OCI-LY3 (cell line): ENCODE data around the gene HTR2A.

ENCODE experiments used
- H2AFZ ChIP-seq: fragments of 200-600, 300-600 bp; shearing (Covaris generic); 2 replicates; pipeline ENCODE4 v1.6.0; 2014; ENCODE audit warnings: antibody characterized with exemption, low read depth, low read length
- H3K27ac ChIP-seq: fragments of 200-600, 300-600 bp; sonication (generic); 2 replicates; pipeline ENCODE4 v1.5.1; 2014; ENCODE audit warnings: mild to moderate bottlenecking, low read length, moderate library complexity, mixed read lengths
- H3K27me3 ChIP-seq: fragments of 200-600, 300-600 bp; sonication (generic); 2 replicates; pipeline ENCODE4 v1.6.1; 2014; ENCODE audit warnings: low read depth, low read length, mixed read lengths
- H3K36me3 ChIP-seq: fragments of 200-600, 300-600 bp; sonication (generic); replicated peaks from 2 replicates; pipeline ENCODE3; 2014; ENCODE audit warnings: low read depth, low read length, mixed read lengths
- H3K4me1 ChIP-seq: fragments of 300-600, 200-600 bp; sonication (generic); 2 replicates; pipeline ENCODE4 v1.6.1; 2014; ENCODE audit warnings: low read length, mixed read lengths
- H3K4me2 ChIP-seq: fragments of 200-600, 300-600 bp; sonication (generic); 2 replicates; pipeline ENCODE4 v1.6.1; 2014; ENCODE audit warnings: low read length, mixed read lengths
- H3K4me3 ChIP-seq: fragments of 300-600, 200-600 bp; sonication (generic); 2 replicates; pipeline ENCODE4 v1.5.1; 2014; ENCODE audit warnings: antibody characterized with exemption, mild to moderate bottlenecking, low read length, moderate library complexity
- H3K79me2 ChIP-seq: fragments of 300-600, 200-600 bp; shearing (Covaris generic); 2 replicates; pipeline ENCODE4 v1.6.1; 2014; ENCODE audit warnings: mild to moderate bottlenecking, low read length, mixed read lengths
- H3K9ac ChIP-seq: fragments of 300-600, 200-600 bp; shearing (Covaris generic); 2 replicates; pipeline ENCODE4 v1.6.0; 2014; ENCODE audit warnings: mild to moderate bottlenecking, low read length, moderate library complexity
- H3K9me3 ChIP-seq: fragments of 200-600, 300-600 bp; shearing (Covaris generic); 2 replicates; pipeline ENCODE4 v1.6.1; 2014; ENCODE audit warnings: low read length, mixed read lengths; ENCODE audit not compliant: insufficient read depth
- H4K20me1 ChIP-seq: fragments of 200-600, 300-600 bp; sonication (generic); 2 replicates; pipeline ENCODE4 v1.6.1; 2016; ENCODE audit warnings: low read length, mixed read lengths; ENCODE audit not compliant: insufficient read depth
- EZH2phosphoT487 ChIP-seq: fragments of 200-600 bp; shearing (Covaris generic); IDR thresholded peaks from 2 replicates; pipeline ENCODE4 v1.6.1; 2018; ENCODE audit warnings: antibody characterized with exemption, mixed run types, low read depth
- TF ChIP-seq, protein P1 (sequence below): fragments of 200-600, 300-600 bp; sonication (generic); IDR thresholded peaks from 2 replicates; pipeline ENCODE4 v1.5.1; 2014; ENCODE audit warnings: antibody characterized with exemption, low read length, low read depth

Gene HTR2A

DNA sequence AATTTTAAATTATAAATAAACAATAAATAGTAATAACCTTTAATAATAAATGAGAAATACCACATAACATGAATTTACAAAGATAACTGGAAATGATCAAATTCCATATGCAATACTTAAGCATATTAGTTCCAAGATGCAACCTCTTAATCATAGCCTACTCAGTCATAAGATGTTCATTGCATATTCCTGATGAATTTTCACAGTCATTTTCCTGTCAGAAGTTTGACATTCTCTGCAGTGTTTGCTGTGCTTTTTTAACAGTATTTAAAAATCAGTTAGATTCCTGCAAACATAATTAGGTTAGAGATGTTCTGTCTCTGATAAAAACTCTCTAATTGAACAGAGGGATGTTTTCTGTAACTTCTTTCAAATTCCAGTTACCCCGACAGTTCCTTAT is 28.6 kb upstream of the HTR2A start:
- H3K4me3 ChIP-seq = no peak overlapping the region
- H3K4me2 ChIP-seq = no peak overlapping the region
- H3K9ac ChIP-seq = no peak overlapping the region
- no peaks in the 10 kb centered on the region for H3K79me2 ChIP-seq
- H3K9me3 ChIP-seq = no peaks in the 10 kb centered on the region
- no peak for TF ChIP-seq EZH2phosphoT487
- TF ChIP-seq, protein P1, sequence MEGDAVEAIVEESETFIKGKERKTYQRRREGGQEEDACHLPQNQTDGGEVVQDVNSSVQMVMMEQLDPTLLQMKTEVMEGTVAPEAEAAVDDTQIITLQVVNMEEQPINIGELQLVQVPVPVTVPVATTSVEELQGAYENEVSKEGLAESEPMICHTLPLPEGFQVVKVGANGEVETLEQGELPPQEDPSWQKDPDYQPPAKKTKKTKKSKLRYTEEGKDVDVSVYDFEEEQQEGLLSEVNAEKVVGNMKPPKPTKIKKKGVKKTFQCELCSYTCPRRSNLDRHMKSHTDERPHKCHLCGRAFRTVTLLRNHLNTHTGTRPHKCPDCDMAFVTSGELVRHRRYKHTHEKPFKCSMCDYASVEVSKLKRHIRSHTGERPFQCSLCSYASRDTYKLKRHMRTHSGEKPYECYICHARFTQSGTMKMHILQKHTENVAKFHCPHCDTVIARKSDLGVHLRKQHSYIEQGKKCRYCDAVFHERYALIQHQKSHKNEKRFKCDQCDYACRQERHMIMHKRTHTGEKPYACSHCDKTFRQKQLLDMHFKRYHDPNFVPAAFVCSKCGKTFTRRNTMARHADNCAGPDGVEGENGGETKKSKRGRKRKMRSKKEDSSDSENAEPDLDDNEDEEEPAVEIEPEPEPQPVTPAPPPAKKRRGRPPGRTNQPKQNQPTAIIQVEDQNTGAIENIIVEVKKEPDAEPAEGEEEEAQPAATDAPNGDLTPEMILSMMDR = no peak
- no peaks in the 10 kb centered on the region for H3K36me3 ChIP-seq
- H3K27ac ChIP-seq = no peak overlapping the region
- no peak overlapping the region for H2AFZ ChIP-seq
- no peaks in the 10 kb centered on the region for H4K20me1 ChIP-seq
- no peaks in the 10 kb centered on the region for H3K27me3 ChIP-seq
- H3K4me1 ChIP-seq = no peaks in the 10 kb centered on the region

DNA sequence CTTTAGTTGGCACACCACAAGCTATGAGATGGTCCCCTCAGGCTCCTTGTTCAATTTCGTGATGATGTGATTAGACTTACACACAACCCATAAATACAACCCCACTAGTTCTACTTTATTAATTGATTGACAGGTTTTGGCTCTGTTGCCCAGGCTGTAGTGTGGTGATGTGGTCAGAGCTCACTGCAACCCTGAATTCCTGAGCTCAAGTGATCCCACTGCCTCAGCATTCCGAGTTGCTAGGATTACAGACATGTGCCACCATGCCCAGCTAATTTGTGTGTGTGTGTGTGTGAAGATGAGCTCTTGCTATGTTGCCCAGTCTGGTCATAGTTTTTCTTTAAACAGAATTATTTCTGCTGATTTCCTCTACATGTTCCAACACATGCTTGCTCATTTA is 17.5 kb upstream of the HTR2A start:
- no peaks in the 10 kb centered on the region for H3K9me3 ChIP-seq
- no peaks in the 10 kb centered on the region for H3K36me3 ChIP-seq
- H3K27me3 ChIP-seq = peaks cover 8% of the 10 kb centered on the region; the same call in 1 of the 2 replicates
- H3K4me2 ChIP-seq = no peak overlapping the region
- no peaks in the 10 kb centered on the region for H3K4me1 ChIP-seq
- no peak overlapping the region for H3K4me3 ChIP-seq
- H3K9ac ChIP-seq = no peak overlapping the region
- TF ChIP-seq EZH2phosphoT487 = no peak
- no peaks in the 10 kb centered on the region for H3K79me2 ChIP-seq
- no peaks in the 10 kb centered on the region for H4K20me1 ChIP-seq
- no peak overlapping the region for H2AFZ ChIP-seq
- no peak overlapping the region for H3K27ac ChIP-seq

DNA sequence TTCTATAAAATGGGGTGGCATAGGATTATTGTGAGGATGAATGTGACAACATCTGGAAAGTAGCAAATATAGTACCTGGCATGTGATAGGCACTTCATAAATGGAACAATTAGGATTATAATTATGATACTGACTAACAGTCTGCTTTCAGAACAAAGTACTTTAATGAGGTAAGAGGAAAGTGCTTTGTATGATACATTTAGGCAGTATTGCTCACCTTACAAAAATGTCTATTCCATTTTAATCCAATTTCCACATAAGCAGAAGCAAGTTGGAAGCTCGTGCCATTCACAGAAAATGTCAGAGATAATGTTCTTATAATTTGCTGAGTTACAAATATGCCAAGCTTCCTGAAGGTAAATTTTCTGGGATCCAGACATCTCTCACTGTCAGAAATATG is 16.9 kb upstream of the HTR2A start:
- Histone ChIP-seq H2AFZ (no peak overlapping the region), H3K79me2 (no peaks in the 10 kb centered on the region), H3K36me3 (no peaks in the 10 kb centered on the region), H3K4me1 (no peaks in the 10 kb centered on the region), H3K9me3 (no peaks in the 10 kb centered on the region), H3K4me2 (no peak overlapping the region), H3K4me3 (no peak overlapping the region), H3K9ac (no peak overlapping the region), H4K20me1 (no peaks in the 10 kb centered on the region), H3K27me3 (peaks cover 8% of the 10 kb centered on the region; the same call in 1 of the 2 replicates), H3K27ac (no peak overlapping the region)
- TF ChIP-seq EZH2phosphoT487 = no peak
- TF ChIP-seq, protein P1 = no peak

DNA sequence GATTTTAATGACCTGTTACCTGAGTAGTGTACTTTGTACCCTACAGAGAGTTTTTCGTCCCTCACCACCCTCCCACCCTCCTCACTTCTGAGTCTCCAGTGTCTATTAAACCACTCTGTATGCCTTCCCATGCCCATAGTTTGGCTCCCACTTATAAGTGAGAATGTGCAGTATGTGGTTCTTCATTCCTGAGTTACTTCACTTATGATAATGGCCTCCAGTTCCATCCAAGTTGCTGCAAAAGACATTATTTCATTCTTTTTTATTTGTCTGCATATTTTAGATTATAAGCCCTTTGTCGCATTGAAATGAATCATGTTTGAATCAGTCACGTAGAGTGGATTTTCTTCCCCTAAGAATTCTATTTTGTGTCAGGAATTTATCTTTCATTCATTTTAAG is 12.2 kb upstream of the HTR2A start:
- H4K20me1 ChIP-seq = no peaks in the 10 kb centered on the region
- H3K4me2 ChIP-seq = no peak overlapping the region
- TF ChIP-seq, protein P1 = no peak
- TF ChIP-seq EZH2phosphoT487 = no peak
- H3K4me1 ChIP-seq = peaks cover 6% of the 10 kb centered on the region
- H3K9ac ChIP-seq = no peak overlapping the region
- no peaks in the 10 kb centered on the region for H3K36me3 ChIP-seq
- no peak overlapping the region for H3K27ac ChIP-seq
- no peaks in the 10 kb centered on the region for H3K79me2 ChIP-seq
- H2AFZ ChIP-seq = no peak overlapping the region
- H3K27me3 ChIP-seq = peaks cover 19% of the 10 kb centered on the region; the same call in 1 of the 2 replicates
- H3K9me3 ChIP-seq = no peaks in the 10 kb centered on the region
- no peak overlapping the region for H3K4me3 ChIP-seq

DNA sequence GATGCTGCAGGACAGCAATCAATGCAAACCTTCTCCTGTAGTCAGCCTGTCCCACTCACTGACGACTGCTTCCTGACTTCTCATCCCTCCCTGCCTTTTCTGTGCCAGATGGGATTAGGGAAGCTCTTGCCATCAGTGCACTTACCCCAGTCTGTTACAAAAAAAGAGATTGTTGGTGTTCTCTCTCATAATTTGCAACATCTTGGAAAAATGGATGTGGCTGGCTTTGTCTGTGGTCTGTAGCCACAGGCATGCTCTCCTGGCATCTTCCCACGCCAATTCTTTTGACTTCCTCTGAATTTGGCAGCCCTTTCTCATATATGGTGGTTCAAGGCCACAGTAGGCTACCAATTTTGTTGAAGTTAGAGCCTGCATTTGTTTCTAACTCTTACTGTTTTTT is 11.6 kb upstream of the HTR2A start:
- H3K9ac ChIP-seq = no peak overlapping the region
- H3K27ac ChIP-seq = no peak overlapping the region
- H3K4me3 ChIP-seq = no peak overlapping the region
- no peaks in the 10 kb centered on the region for H4K20me1 ChIP-seq
- no peak overlapping the region for H2AFZ ChIP-seq
- peaks cover 11% of the 10 kb centered on the region for H3K4me1 ChIP-seq
- no peaks in the 10 kb centered on the region for H3K9me3 ChIP-seq
- H3K36me3 ChIP-seq = no peaks in the 10 kb centered on the region
- no peaks in the 10 kb centered on the region for H3K79me2 ChIP-seq
- no peak overlapping the region for H3K4me2 ChIP-seq
- TF ChIP-seq, protein P1 = no peak
- TF ChIP-seq EZH2phosphoT487 = no peak
- peaks cover 19% of the 10 kb centered on the region; the same call in 1 of the 2 replicates for H3K27me3 ChIP-seq
